Measurements from ENCODE around the gene LPP.

DNA sequence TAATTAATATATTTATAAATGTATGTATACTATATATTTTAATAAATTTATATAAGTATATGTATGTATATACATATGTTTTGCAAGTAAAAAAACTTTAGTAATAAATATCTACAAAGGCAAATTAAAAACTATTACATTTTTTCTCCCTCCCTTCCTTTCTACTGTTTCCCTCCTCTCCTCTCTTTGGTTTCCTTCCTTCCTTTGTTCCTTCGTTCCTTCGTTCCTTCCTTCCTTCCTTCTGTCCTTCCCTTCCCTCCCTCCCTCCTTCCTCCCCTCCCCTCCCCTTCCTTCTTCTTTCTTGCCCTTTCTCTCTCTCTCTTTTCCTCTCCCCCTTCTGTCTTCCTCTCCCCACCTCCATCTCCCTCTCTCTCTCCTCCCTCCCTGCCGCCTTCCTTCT, 423.6 kb downstream of the LPP start:
- TF ChIP-seq, protein P1, sequence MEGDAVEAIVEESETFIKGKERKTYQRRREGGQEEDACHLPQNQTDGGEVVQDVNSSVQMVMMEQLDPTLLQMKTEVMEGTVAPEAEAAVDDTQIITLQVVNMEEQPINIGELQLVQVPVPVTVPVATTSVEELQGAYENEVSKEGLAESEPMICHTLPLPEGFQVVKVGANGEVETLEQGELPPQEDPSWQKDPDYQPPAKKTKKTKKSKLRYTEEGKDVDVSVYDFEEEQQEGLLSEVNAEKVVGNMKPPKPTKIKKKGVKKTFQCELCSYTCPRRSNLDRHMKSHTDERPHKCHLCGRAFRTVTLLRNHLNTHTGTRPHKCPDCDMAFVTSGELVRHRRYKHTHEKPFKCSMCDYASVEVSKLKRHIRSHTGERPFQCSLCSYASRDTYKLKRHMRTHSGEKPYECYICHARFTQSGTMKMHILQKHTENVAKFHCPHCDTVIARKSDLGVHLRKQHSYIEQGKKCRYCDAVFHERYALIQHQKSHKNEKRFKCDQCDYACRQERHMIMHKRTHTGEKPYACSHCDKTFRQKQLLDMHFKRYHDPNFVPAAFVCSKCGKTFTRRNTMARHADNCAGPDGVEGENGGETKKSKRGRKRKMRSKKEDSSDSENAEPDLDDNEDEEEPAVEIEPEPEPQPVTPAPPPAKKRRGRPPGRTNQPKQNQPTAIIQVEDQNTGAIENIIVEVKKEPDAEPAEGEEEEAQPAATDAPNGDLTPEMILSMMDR (IDR thresholded peaks at IDR 0.05), result no peak
- TF ChIP-seq EP300 (IDR thresholded peaks at IDR 0.05; ENCODE audit: low read depth), result no peak
- no peak for TF ChIP-seq POLR2AphosphoS5 (IDR thresholded peaks at IDR 0.05)
